Effector CD8-positive, alpha-beta T cell (primary cell): ENCODE measurements around the gene SPAG9.

ENCODE experiments used
- DNase-seq: peaks from one replicate; lab custom pipeline; 2025; lab: John Stamatoyannopoulos, UW

SPAG9 gene

GRCh38 chr17:50918933-50919296 lies 201.8 kb downstream of the SPAG9 start:
- DNase-seq, result no peak

- no peak for DNase-seq
Measured at GRCh38 chr17:50918071-50918932, 202.4 kb downstream of the SPAG9 start.

GRCh38 chr17:50917418-50917743 lies 203.3 kb downstream of the SPAG9 start:
- no peak for DNase-seq

- no peak for DNase-seq
Measured at GRCh38 chr17:50916708-50917417, 203.8 kb downstream of the SPAG9 start.

- no peak for DNase-seq
Measured at GRCh38 chr17:50916026-50916707, 204.5 kb downstream of the SPAG9 start.

GRCh38 chr17:50914505-50915063 lies 206.1 kb downstream of the SPAG9 start:
- DNase-seq, result no peak

GRCh38 chr17:50913120-50913519 lies 207.5 kb downstream of the SPAG9 start:
- no peak for DNase-seq
